HG02884 (cell line): ENCODE results near the gene UTRN.

Experiments
- ATAC-seq: cut with Tn5 transposase; IDR thresholded peaks from one replicate; pipeline ENCODE4 v1.9.1; 2021; ENCODE audit warnings: mild to moderate bottlenecking, moderate library complexity; ENCODE audit not compliant: unreplicated experiment

The UTRN gene

GRCh38 chr6:144284783-144285547, at the start of gene UTRN:
UTRN (plus strand) TSS chr6:144285335; CDS start chr6:144291829, 6,494 bp downstream.
- ATAC-seq, result no peak

GRCh38 chr6:144244688-144245087, 40.4 kb upstream of the UTRN start:
- no peak for ATAC-seq

DNA sequence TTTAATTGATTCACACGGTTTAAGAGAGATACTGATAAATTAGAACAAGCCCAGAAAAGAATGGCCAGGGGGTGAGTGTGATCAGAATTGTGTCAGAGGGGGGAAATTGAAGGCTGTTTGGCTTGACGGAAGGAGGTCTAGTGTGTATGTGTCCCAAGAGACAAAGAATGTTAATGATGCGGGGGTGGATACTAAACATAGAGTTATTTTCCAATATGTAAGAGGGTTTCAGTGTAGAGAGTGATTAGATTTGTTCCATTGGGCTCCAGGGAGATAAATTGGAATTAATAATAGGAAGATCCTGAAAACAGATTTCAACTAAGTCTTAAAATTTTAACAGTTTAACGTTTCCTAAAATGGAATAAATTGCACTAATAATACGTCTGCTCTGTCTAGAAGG, 38.1 kb upstream of the UTRN start:
- no peak for ATAC-seq

GRCh38 chr6:144248003-144248402, 37.1 kb upstream of the UTRN start:
- ATAC-seq, result no peak

DNA sequence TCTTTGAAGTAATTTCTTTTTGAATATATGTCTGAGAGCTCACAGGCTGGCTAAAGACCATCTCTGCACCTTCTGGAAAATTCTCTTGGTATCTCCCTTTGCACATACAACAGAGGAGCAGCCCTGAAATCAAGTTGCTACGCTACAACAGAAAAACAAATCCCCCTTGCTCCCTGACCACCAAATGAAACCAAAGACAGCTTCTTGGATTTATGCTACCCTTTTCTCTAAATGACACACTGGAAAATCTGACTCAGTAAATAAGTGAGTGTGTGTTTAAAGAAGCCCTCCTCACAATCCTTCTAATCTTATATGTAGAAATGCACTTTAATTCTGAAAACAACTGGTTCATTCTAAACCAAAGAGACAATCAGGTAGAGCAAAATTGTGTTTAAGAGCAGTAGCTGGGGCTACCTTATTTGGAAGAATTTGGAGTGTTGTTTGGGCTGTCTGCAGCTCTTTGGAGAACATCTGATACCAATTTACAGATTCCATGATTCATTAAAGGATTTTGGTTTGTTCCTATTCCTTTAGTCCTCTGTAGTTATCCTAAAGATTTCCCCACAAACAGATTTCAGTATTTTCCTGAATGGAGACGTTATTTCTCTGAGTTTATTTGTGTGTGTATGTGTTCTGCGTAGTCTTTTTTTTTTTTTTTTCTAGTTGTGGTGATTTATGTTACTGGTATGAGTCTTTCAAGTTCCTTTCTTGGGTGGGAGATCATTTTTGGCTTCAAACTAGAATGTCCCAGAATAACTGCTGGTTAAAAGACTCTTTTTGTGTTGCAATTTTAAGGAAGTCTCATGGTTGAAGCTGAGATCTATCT, 36.4 kb upstream of the UTRN start:
- ATAC-seq, result peak; percentile 65

DNA sequence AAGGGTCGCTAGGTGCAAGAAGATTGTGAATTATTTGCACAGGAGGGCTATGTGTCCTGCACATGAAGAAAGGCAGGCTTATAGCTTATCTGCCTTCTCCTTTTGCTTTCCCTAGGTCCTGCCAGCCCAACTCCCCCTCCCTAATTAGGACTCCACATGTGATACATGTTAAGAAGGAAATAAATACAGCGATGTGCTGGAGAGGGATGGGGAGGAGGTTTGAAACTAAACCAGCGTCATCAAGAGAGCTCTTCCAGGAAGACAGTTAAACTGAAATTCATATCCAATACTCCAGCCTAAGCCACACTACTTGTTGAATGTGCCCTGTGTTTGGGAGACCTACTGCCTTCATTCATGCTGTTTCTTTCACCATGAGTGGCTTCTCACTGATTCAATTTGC, 34.9 kb upstream of the UTRN start:
- ATAC-seq, result no peak

GRCh38 chr6:144252259-144252658, 32.9 kb upstream of the UTRN start:
- ATAC-seq, result no peak

DNA sequence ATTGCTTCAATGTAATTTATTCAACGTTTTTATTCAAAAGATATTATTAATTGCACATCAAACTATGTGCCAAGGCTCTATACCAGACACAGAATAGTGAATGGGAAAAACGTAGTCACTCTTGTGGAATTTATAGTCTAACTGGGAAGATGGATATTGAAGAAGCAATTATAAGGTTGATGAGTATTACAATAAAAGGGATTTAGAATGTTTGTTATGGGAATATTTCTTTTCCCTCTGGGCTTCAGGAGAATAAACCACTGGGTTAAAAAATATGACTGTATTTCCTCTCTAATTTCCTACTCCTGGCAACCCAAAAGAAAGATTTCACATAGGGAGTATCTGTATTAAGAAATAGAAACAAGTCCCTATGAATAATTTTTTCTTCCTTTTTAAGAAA, 25.1 kb upstream of the UTRN start:
- ATAC-seq, result no peak

GRCh38 chr6:144262470-144263369, 22.4 kb upstream of the UTRN start:
- ATAC-seq, result no peak

DNA sequence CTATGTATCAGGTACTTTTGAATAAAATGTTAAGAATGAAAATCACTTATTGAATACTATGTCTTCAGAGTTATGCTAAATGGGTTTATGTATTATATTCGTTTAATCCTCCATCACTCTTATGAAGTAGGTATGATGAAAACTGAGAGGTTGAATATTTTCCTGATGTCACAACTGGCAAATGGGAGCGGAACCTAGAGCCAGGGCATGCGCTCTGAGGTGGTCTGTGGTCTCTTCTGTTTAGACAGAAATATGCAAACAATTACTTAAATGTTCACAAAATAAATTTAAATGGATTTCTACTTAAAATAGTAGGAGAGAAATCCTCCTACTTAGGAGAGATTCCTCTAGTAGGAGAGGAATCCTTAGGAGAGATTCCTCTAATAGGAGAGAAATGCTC, 21.3 kb upstream of the UTRN start:
- ATAC-seq, result no peak

DNA sequence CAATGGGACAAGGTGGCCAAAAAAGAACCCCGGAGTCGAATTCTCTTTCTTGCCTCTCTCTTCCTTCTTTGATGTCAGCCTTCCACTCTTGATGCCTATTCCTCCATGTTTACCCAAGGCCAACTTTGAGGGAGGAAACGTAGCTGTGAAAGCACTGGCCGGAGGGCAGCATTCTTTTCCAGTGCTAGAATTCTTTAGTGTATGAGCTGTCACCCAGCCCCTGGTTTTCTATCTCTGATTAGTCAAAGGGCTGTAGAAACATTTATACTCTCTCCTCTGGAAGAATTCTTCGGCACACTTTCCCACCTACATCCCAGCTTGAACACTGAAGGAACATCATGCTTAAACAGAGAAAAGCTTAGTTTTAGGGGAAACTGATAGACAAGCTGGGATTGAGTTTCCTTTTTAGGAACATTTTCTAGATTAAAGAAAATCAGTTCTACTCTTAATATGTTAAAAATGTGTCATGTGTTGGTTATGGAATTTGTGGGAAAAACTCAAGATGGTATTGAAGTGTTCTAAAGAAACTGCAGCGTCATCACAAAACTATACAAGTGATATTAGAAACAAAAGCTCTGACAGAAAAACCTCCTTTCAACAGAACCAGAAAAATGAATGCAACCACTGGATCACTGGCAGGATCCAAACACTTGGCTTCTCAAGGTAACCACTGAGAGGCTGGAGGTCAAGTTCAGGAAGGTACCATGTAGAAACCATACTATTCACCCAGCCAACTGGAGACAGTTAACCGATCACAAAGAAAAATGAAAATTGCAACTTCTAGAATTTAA, 20.7 kb upstream of the UTRN start:
- no peak for ATAC-seq

GRCh38 chr6:144265061-144265357, 20.1 kb upstream of the UTRN start:
- no peak for ATAC-seq

- no peak for ATAC-seq
Observed at GRCh38 chr6:144265390-144265789, 19.7 kb upstream of the UTRN start.

GRCh38 chr6:144266091-144266649, 19.0 kb upstream of the UTRN start:
- ATAC-seq, result no peak

DNA sequence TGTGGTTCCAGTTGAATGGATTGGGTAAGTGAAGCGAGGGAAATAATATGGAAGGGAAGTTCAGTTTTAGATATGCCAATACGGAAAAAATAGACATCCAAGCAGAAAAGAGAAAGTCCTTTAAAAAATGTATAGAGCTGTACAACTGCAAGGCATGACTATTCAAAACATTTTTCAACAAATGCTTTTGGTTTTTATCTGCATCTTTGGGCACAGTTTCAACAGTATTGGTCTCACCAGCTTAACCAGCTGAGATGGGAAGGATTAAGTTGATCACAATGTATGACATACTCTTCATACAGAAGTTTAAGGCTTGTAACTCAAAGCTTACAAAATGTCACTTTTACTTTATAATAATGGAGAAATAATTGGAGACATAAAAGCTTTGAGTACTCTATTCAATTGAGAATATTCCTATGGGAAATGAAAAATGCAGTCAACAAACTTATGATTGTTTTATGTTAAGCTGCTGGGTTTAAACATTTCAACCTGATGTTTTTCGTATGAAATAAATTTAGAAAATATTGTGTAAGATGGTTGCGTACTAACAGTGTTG, 16.3 kb upstream of the UTRN start:
- ATAC-seq, result no peak

- no peak for ATAC-seq
Observed at GRCh38 chr6:144277174-144277573, 8.0 kb upstream of the UTRN start.

GRCh38 chr6:144277605-144278227, 7.4 kb upstream of the UTRN start:
- no peak for ATAC-seq

DNA sequence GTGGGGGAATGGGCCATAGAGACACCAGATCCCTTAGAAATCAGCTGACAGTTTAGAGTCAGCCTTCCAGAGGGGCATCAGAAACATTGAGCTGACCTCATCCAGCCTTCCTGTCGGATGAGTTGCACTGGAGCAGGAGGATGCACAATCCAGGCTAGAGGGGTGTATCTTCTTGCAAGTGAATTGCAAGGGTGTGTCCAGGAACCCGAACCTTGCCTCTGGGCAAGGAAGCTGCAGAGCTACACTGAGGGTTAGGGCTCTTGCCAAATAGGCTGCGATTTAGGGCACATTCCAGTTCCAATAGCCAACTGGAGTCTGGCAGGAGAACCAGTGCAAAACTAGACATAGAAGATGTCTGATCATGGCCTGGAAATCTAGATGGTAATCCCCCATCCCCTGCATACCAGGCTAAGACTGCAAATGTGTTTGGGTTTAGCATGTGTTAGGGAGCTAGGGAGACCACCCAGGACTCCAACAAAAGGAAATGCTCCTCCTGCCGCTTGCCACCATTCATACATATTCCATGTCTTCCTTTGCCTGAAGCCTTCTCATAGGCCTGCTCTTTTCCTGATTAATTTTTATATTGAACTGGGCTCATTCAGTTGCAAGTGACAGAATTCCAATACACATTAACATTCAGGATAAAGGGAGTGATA, 6.3 kb upstream of the UTRN start:
- ATAC-seq, result no peak
